GM04503 (cell line): ENCODE data around the gene ITIH1.

ENCODE experiments used
- DNase-seq: peaks from one replicate; pipeline ENCODE4 v3.0.0-alpha.2; 2012; ENCODE audit warnings: low read depth

Gene ITIH1

DNA sequence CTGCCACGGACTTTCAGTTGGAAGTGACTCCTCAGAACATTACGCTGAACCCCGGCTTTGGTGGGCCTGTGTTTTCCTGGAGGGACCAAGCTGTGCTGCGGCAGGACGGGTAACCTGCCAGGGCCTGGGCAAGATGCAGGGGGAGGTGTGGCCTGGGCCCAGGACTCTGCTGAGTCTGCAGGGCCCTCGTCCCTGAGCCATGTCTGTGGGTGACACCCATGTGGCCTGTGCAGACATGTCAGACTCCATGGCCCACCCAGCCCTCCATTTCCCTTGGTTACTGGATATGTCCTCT is 12.3 kb downstream of the ITIH1 start:
- no peak for DNase-seq

DNA sequence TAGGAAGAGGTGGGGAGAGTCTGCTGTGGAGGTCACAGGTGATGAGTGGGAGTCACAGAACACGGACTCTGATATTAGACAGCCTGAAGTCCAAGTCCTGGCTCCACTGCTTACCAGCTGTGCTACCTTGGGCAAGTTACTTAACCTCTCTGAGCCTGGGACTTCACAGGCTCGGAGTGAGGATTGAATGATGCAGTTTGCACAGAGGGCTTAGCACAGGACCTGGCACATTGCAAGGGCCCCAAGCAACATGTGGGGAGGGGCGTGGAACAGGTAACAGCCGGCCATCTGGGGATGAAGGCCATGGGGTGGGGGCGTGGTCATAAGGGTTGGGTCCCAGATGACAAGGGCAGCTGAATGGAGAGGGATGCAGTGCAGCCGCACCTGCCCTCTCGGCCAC is 12.9 kb downstream of the ITIH1 start:
- DNase-seq = no peak

DNA sequence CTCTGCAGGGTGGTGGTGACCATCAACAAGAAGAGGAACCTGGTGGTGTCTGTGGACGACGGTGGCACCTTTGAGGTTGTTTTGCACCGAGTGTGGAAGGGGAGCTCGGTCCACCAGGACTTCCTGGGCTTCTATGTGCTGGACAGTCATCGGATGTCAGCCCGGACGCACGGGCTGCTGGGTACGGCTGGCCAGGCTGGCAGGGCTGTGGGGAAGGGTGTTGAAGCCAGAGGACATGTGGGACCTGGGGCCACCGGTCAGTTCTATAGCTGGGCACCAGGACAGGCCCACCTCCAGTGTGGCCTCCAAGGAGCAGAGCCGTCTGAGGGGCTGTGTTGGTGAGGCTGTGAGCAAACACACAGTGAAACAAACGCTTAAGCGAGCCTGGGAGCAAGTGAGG is 13.3 kb downstream of the ITIH1 start:
- DNase-seq = no peak

DNA sequence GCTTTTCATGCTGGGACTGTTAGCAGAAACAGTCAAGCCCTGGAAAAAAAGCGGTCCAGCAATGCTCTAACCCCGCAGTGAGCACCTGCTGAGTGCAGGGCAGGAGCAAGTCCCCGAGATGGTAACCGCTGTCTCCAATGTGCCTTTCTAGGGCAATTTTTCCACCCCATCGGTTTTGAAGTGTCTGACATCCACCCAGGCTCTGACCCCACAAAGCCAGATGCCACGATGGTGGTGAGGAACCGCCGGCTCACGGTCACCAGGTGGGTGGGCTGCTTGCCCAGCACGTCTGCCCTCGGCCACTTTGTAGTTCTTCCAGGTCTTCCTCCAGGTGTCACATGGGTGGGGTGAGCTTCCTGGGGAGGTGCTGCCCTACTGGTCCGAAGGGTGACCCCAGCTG is 14.0 kb downstream of the ITIH1 start:
- no peak for DNase-seq

DNA sequence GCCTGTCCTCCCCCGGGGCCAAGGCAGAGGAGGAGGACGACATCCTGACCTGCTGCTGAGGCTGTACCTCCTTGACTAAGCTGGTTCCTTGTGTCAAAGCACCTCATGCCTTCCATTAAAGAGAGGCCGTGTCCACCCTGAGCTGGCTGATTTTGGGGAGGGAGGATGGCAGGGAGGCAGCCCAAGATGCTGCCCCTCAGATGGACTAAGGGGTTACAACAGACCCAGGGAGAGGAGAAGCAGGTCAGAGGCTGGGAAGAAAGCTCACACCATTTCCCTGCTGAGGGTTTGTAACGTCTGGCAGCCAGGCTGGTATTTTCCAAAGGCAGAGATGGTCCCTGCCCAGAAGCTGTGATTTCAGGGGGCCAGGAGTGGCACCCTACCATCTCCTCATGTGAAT is 14.5 kb downstream of the ITIH1 start:
- no peak for DNase-seq

DNA sequence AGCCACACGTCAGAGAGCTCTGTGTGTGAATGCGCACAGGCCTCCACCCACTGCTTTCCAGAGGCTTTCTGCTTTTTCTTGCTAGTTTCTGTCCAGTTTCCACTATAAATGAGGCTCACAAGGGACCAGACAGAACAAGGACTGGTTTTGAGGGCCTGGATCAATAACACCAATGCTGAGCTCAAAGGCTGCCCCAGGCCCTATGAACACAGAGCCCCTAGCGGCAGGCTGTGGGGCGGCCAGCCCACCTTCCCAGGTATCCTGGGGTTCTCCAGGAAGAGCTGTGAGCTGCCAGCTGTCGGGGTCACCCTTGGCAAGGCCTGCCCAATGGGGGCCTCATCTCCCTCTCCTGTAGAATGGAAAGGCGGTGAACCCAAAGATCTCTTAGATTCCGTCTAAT is 15.0 kb downstream of the ITIH1 start:
- DNase-seq = no peak

DNA sequence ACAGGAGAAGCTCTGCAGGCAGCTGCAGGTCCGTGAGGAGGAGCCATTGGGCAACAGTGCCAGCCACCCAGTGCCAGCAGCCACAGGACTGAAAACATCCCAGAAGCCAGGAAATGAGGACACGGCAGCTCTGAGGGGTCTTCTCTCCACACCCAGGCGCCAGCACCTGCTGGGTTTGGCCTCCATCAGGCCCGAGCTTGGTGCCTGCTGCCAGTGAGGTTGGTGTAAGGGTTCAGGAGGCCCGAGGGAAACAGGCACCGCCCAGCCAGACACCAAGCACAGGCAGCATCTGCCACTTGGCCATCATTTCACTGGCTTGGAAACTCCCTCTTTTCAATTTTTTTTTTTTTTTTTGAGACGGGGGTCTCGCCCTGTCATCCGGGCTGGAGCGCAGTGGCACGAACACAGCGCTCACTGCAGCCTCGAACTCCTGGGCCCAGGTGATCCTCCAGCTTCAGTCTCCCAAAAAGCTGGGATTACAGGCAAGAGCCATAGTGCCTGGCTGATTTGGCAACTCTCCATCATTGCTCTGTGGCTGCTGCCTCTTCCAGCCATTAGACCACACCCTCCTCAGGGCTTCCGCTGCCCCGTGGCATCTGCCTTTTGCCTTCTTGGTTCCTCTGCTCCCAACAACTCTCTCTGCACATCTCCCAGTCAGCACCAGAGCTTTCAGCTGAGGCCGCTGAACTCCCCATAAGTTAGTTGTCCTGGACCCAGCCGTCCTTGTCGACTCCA is 15.7 kb downstream of the ITIH1 start:
- no peak for DNase-seq

DNA sequence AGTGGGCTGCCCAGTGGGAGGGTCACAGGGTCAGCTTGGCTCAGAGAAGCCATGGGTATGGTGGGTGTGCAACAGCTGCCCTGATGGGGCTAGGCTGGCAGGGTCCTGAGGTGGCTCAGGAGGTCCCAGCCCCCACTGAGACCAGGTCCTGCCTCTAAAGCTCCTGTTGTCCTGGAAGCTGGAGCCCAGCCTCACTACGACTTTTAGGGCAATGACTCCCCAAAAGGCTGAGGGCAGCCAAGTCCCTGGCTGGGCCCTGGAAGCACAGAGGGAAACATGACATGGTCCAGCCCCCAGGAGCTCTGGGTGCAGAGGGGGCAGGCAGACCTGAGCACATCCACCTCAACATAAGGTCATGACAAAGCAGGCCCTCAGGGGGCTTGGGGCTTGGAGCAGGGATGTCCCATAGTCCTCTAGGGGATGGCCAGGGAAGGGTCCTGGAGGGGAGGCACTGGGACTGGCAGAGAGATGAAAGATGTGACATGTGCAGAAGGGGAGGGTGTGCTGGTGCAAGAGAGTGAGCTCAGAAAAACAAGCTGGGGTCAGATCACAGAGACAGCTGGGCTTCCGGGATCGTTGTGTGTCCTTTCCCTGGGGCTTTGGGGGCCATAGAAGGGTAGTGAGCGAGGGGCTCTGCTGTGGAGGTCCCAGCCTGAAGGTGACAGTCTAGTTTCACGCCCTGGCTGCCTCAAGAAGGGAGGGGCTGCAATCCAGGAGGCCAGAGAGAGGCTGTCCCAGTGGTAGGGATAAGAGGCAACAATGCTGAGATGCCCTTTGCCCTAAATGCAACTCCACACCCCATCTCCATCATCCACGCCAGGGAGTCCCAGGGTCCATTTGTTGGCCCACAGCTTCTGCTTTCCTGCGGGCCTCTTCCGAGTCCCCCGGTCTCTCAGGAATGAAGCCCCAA is 16.6 kb downstream of the ITIH1 start:
- no peak for DNase-seq

DNA sequence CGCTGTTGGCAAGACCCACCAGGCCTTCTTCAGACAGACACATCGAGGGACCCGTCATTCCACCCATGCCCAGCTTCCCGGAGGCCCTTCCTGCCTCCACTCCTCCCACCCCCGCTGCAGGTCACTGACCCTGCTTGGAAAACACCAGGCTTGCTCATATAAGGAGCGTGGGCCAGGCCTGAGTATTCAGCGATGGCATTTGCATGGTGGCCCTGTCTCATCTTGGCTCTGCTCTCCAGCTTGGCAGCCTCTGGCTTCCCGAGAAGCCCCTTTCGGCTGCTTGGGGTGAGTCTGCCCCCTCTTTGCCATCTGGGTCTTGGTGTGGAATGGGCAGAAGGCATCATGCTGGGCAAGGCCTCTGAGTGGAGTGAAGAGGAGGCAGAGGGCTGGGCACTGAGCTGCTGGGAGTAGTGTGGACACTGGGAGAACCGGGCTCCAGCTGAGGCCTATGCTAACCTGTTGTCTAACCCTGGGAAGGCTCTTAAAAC is 17.3 kb downstream of the ITIH1 start, which contains the start of gene ITIH3:
ITIH3 (plus strand) TSS at position 185 of the 488 bp plus-strand sequence; CDS start at position 193, 8 bp downstream.
- DNase-seq = no peak

DNA sequence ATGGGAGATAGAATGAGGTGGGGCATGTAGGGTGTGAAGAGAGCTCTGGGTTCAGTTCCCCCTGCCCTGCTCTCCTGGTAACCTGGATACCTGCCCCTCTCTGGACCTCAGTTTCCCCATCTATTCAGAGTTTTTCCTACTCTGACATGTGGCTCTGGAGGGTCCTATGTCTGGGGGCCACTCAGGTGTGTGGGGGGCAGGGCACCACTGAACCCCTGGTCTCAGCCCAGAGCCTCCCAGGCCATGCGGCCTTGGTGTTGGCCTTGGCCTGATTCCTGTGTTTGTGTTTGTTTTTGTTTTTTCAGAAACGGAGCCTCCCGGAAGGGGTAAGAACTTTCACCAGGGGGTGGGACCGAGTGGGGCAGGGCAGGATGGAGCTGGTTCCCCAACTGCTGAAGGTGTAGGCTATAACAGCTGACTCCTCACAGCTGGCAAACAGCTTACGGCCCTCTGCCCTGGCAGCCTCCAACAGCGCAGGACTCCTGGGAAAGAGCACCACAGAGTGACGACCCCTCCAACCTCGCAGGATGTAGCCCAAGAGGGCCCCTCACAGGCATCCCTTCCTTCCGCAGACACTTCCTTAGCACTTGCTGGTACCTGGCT is 18.0 kb downstream of the ITIH1 start:
- DNase-seq = no peak

DNA sequence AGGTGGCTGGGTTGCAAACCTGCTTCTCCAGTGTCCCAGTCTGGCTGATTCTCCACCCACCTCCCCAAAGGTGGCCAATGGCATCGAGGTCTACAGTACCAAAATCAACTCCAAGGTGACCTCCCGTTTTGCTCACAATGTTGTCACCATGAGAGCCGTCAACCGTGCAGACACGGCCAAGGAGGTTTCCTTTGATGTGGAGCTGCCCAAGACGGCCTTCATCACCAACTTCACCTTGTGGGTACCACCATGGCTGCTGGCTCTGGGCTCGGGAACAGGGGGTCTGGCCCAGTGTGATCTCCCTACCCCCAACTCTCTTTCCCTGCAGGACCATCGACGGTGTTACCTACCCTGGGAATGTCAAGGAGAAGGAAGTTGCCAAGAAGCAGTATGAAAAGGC is 19.0 kb downstream of the ITIH1 start:
- no peak for DNase-seq

DNA sequence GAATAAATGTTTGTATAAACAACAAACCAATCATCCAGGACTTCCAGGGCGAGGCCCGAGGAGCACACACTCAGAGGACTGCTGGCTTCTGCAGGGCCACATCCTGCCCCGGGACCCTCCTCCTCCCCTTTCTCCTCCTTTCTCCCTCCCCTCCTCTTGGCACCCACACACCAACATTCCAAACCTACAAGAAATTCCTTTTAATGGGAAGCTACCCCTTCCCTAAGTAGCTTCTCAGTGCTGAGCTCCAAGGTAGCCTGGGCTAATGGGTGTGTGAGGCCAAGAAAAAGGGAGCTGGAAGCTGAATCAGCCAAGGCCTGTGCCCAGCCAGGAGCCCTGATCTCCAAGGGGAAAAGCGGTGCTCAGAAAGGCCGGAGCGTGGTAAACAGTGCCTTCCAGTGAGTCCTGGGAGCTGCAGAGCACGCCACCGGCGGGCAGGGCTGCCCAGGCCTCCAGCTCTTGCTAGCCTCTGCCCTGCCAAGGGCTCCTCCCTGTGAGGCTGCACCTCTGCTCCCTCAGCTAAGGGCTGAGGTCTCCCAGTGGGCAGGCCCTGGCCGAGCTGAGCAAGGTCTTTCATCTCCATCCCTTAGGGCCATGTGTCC is 21.1 kb downstream of the ITIH1 start:
- no peak for DNase-seq

DNA sequence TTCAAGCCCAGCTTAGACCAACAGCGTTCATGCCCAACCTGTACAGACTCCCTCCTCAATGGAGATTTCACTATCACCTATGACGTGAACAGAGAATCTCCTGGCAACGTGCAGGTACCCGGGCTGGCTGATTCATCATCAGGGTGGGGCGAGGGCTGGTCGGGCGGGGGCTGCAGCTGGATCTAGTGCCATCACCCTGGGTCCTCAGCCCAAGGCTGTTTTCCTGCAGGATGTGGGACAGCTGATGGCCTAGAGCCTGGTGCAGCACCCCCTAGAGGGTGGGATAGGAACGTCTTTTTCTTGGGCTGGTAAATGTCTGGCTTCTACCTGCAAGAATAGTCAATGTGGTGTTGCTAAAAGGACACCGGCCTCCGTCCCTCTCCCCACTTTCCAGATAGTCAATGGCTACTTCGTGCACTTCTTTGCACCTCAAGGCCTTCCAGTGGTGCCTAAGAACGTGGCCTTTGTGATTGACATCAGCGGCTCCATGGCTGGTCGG is 21.6 kb downstream of the ITIH1 start:
- no peak for DNase-seq

DNA sequence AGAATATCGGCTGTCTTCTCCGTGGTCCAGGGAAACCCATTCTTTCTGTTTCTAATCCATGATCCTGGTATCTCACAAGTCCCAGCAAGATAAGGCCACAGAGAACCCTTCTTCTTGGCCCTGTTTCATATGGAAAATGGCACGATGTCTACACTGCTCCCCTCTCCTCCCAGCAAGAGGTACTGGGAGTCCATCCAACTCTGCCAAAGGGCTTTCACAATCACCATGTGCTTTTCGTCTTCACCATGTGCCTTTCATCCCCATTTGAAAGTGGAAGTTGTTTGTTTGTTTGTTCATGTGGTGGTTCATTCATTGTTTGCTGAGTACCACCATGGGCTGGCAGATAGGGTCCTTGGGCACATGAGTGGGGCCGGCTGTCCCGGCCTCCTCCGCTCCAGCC is 22.7 kb downstream of the ITIH1 start:
- DNase-seq = no peak

DNA sequence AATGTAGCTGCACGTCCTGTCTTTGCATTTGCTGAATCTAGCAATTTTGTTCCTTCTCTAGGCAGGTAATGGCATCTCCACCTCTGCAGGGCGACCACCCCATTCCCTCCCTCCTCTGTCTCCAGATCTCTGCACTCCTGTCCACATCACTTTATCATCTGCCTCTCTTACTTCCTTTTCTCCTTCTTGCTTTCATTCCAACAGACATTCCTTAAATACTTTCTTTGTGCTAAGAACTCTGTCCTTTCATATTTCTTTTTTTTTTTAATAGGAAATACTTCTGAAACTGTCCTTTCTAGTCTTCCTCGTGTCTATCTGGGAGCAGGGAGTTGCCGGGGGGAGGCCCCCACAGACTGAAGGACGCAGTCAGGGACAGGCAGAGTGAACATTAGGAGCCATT is 24.4 kb downstream of the ITIH1 start:
- no peak for DNase-seq

DNA sequence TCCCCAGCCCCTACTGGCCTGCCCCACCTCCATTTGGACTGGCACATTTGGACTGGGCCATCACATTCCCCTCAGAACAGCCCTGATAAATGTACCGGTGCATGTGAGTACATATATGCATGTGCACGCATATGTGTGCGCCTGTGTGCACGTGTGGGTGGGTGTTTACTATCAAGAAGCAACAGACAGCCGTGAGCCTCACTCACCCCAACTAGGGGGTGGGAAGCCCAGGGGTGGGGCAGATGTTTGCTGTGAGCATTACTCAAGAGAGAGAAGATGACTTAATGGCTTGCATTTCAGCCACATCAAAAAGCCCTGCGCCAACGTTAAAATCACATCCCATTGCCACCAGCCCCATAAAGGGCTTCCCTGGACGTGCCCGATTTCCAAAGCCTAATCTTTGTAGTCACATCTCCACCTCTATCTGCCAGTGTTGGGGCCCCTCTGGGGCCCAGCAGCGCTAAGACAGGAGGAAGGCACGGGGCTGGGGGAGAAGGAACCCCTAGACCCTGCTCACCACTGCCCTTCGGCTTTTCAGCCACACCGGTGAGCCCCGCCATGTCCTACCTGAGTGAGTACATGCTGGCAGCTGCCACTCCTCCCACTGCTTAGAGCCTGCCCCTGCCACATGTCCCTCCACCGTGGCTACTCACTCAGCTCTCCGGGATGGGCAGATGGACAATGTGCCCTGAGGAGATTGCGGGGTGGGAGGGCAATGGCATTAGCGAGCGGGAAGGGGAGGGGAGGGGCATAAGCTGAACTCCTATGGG is 28.1 kb downstream of the ITIH1 start:
- no peak for DNase-seq

DNA sequence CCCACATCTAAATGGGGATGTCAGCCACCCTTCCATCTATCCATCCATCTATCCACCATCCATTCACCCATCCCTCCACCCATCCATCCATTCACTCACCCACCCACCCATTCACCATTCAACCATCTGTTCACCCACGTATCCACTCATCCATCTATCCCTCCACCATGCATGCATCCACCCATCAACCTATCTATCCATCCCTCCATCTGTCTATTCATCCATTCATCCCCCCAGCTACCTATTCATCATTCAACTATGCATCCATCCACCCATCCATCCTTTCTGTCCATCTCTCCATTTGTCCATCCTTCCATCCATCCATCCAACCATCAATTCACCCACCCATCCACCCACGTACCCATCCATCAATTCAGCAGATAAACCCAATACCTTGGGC is 31.8 kb downstream of the ITIH1 start:
- DNase-seq = no peak

DNA sequence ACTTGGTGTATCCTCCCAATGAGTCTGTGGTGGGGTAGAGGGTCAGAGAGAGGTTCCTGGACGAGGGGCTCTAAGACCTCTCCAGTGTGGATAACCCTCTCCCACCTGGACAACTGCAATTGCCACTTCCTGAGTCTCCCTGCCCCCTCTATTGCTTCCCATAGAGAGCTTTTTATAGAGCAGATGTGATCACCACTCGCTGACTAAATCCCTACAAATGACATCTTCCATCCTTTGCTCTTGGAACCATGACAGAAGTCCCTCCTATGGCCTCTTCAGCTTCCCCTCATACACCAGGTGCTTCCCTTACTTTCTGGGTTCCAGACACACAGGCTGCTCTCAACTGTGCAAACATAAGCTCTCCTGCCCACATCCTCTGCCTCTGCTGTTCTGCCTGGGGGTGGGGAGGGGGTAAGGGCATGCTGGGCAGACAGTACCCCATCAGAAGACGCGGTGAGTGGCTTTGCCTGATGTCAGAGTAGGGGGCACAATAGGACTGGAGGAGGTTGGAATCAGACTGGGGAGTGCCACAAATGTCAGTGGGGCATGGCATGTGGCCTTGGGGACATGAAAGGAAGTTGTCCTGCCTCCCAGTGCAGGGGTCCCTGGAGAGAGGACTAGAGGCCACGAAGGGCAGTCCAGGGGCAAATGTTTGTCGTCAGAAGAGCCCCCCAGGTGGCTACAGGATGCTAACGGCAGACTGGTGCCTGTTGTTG is 32.4 kb downstream of the ITIH1 start:
- DNase-seq = no peak

DNA sequence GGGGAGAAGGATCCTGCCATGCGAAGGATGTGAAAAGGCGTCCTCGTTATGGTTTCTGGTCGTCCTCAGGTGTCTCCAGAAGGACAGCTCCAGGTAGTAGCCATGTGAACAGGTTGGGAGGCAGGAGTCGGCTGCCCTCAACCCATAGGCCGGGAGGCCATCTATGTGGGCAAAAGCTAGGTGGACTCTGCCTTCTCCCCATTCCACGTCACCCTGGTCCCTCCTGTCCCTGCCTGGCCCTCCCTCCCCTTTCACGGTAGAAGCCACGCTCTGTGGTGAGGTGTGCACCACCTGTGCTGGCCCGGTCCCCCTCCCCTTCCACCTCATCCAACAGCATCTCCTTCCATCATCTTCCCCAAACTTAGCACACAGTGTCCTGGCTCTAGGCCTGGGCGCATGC is 33.5 kb downstream of the ITIH1 start:
- no peak for DNase-seq

DNA sequence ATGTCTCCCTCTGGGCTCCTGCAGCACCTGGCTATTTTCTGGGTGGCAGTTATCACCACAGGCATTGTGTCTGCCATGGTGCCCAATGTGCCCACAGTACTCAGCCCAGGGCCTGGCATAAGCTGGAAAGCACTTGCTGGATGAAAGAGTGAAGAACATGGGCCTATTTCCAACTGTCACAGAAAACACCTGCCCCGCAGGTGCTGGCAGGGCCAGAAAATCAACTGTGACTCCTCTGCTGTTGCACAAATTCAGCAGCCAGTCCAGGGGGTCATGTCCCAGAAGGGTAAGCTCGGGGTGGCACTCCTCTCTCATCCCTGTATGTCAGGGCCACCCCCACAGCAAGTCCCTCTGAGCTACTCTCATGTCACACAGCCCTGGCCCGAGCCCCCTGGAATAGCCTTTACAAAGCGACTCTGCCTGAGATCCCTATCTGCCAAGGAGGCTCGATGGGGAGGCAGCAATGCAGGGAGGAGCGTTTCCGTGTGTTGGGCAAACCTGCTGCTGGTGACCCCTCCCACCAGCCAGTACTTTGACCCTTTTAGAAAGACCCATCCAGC is 34.1 kb downstream of the ITIH1 start:
- no peak for DNase-seq

DNA sequence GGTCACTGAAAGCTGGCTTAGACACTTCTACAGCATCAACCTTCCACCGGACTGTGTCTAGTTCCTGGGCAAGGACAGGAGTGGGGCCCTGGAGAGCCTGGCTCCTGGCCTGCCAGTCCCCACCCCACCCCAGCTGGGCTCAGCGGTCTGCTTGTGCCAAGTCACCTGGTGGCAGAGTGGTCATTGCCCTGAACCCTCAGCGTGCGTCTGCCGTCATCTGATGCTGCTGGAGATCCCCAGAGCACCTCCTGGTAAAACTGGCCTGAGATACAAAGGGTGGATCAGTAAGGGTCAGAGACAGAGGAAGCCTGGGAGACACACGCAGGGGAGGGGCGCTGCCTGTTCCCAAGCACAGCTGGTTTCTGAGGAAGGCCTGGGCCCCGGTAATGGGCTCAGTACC is 36.4 kb downstream of the ITIH1 start:
- DNase-seq = no peak
